HepG2 (cell line): Measurements from ENCODE around the gene OPRL1. TPM values are rescaled to one million over a fixed set of nuclear protein-coding genes. Genes with fewer than 3 reads are reported as not detected.
A peak's percentile ranks its signal among the peaks of the same experiment; 100 is the strongest.

Experiments
- ATAC-seq: fragments of 200-7000 bp; cut with Tn5 transposase; 3 replicates; pipeline ENCODE4 v1.9.1; 2020; ENCODE audit warnings: mild to moderate bottlenecking, moderate library complexity
- BruUV-seq: library from RNA; stranded (reverse); fragments of 400-500 nt; replicated peaks from 2 replicates; lab custom pipeline; 2021; lab: Mats Ljungman, UMichigan
- CTCF ChIA-PET: fragments of 300-600 bp; formaldehyde crosslinking; extraction: SDS; loops from one replicate; lab custom pipeline; 2021; ENCODE audit warnings: low total read pairs, inconsistent platforms, low intra/inter-chr PET ratio; lab: Yijun Ruan, JAX
- POLR2A ChIA-PET: fragments of 350-600 bp; sonication (Branson Sonifier 250); formaldehyde crosslinking; loops from one replicate; lab custom pipeline; 2020; ENCODE audit warnings: antibody characterized with exemption, inconsistent platforms; lab: Yijun Ruan, JAX
- DNase-seq: peaks from one replicate; pipeline ENCODE4 v3.0.0-alpha.2; 2015; ENCODE audit warnings: low spot score
- FAIRE-seq: peaks from 3 replicates; lab custom pipeline; 2011; peaks lifted over from hg19 to GRCh38; lab: Jason Lieb, UNC
- H2AFZ ChIP-seq: one replicate; pipeline ENCODE4 v1.6.1; 2011; ENCODE audit warnings: low read length, inconsistent platforms
- H3K27ac ChIP-seq: fragments of 300-600 bp; 3 replicates; pipeline ENCODE4 v1.8.0; 2011; ENCODE audit warnings: mixed run types, mild to moderate bottlenecking, mixed read lengths, low read length, inconsistent platforms; ENCODE audit not compliant: insufficient read depth; ENCODE audit errors: extremely low read length
- H3K27me3 ChIP-seq, 2 experiments: fragments of 200-600 bp in 1 of 2; 2 replicates in 1 of 2; 3 replicates in 1 of 2; pipeline versions ENCODE4 v1.6.0 to v1.8.0; 2011; ENCODE audit warnings: low read length in 2 of 2, mild to moderate bottlenecking in 2 of 2, moderate library complexity in 2 of 2, inconsistent platforms in 1 of 2; ENCODE audit not compliant: insufficient read depth in 2 of 2, control insufficient read depth in 1 of 2
- H3K36me3 ChIP-seq, 2 experiments: fragments of 200-600 bp in 1 of 2; replicated peaks in 1 of 2; 2 replicates in 1 of 2; 3 replicates in 1 of 2; pipeline versions ENCODE4 v1.5.1 to v1.8.0; 2011; ENCODE audit warnings: low read length in 2 of 2, inconsistent platforms in 1 of 2; ENCODE audit not compliant: insufficient read depth in 2 of 2, control insufficient read depth in 1 of 2
- H3K4me1 ChIP-seq: 2 replicates; pipeline ENCODE4 v1.5.1; 2012; ENCODE audit warnings: low read length, inconsistent platforms; ENCODE audit not compliant: insufficient read depth
- H3K4me2 ChIP-seq: 2 replicates; pipeline ENCODE4 v1.6.0; 2011; ENCODE audit warnings: low read depth, low read length, inconsistent platforms
- H3K4me3 ChIP-seq, 3 experiments: fragments of 200-600 bp in 1 of 3; sonication (generic), shearing (Covaris generic) in 1 of 3; replicated peaks in 1 of 3; 2 replicates each; pipeline ENCODE4 v1.5.1; 2011 to 2016; ENCODE audit warnings: low read length in 3 of 3, inconsistent platforms in 2 of 3, low read depth in 2 of 3, mild to moderate bottlenecking in 2 of 3, control low read depth in 1 of 3, mixed read lengths in 1 of 3; ENCODE audit not compliant: insufficient read depth in 1 of 3
- H3K79me2 ChIP-seq: one replicate; pipeline ENCODE4 v1.6.1; 2011; ENCODE audit warnings: low read length, inconsistent platforms; ENCODE audit not compliant: insufficient read depth
- H3K9ac ChIP-seq: 2 replicates; pipeline ENCODE4 v1.6.0; 2011; ENCODE audit warnings: mild to moderate bottlenecking, low read depth, low read length, inconsistent platforms; ENCODE audit not compliant: insufficient read depth
- H3K9me3 ChIP-seq: 2 replicates; pipeline ENCODE4 v1.5.1; 2012; ENCODE audit warnings: mild to moderate bottlenecking, low read length
- H4K20me1 ChIP-seq: 2 replicates; pipeline ENCODE4 v1.6.0; 2011; ENCODE audit warnings: inconsistent platforms, mild to moderate bottlenecking, low read length, moderate library complexity; ENCODE audit not compliant: insufficient read depth
- AGO2 ChIP-seq: fragments of 200-400 bp; formaldehyde crosslinking; optimal IDR thresholded peaks from 2 replicates; pipeline ENCODE3; 2017; ENCODE audit warnings: mild to moderate bottlenecking, low read depth, low read length, moderate library complexity
- FOXA1 ChIP-seq, 2 experiments: fragments of 450-650 bp in 1 of 2; sonication (generic) in 1 of 2; formaldehyde crosslinking in 1 of 2; IDR thresholded peaks; 2 replicates each; pipeline versions ENCODE4 v1.4.0 to v1.6.1; 2016 to 2020; ENCODE audit warnings: missing genetic modification reagents in 1 of 2
- MIXL1 ChIP-seq: IDR thresholded peaks from 2 replicates; pipeline ENCODE4 v1.6.1; 2016
- NR2F6 ChIP-seq, 2 experiments: IDR thresholded peaks; 2 replicates each; pipeline ENCODE4 v1.6.1; 2016; ENCODE audit warnings: antibody characterized with exemption in 1 of 2, mild to moderate bottlenecking in 1 of 2
- PAWR ChIP-seq: sonication (generic); formaldehyde crosslinking; IDR thresholded peaks from 2 replicates; pipeline ENCODE4 v1.4.0; 2020; ENCODE audit warnings: missing genetic modification reagents, mild to moderate bottlenecking, borderline replicate concordance
- RBM39 ChIP-seq: fragments of 200-400 bp; formaldehyde crosslinking; IDR thresholded peaks from one replicate; pipeline ENCODE4 v1.6.1; 2018; ENCODE audit warnings: antibody characterized with exemption, mild to moderate bottlenecking, low read depth, low read length; ENCODE audit not compliant: poor library complexity, severe bottlenecking
- SETDB1 ChIP-seq: sonication (generic); formaldehyde crosslinking; IDR thresholded peaks from 2 replicates; pipeline ENCODE4 v1.5.1; 2020; ENCODE audit warnings: missing genetic modification reagents, mild to moderate bottlenecking, borderline replicate concordance
- TERF1 ChIP-seq: sonication (generic); formaldehyde crosslinking; IDR thresholded peaks from 2 replicates; pipeline ENCODE4 v1.8.0; 2022; ENCODE audit warnings: mild to moderate bottlenecking, missing genetic modification reagents, moderate library complexity
- THAP7 ChIP-seq: sonication (generic); formaldehyde crosslinking; IDR thresholded peaks from 2 replicates; pipeline ENCODE4 v1.8.1; 2023; ENCODE audit warnings: mild to moderate bottlenecking, missing genetic modification reagents
- TRIM22 ChIP-seq: fragments of 450-650 bp; IDR thresholded peaks from 2 replicates; pipeline ENCODE4 v1.6.1; 2017
- ZBTB46 ChIP-seq: sonication (generic); formaldehyde crosslinking; IDR thresholded peaks from 2 replicates; pipeline ENCODE4 v1.4.0; 2020; ENCODE audit warnings: mild to moderate bottlenecking, missing genetic modification reagents, borderline replicate concordance
- ZFP36L1 ChIP-seq: sonication (generic); formaldehyde crosslinking; IDR thresholded peaks from 2 replicates; pipeline ENCODE4 v1.8.0; 2022; ENCODE audit warnings: mild to moderate bottlenecking, missing genetic modification reagents, moderate library complexity
- ZNF607 ChIP-seq: sonication (generic); formaldehyde crosslinking; IDR thresholded peaks from 2 replicates; pipeline ENCODE4 v1.5.1; 2020; ENCODE audit warnings: missing genetic modification reagents, mild to moderate bottlenecking, borderline replicate concordance
- ZNF737 ChIP-seq: sonication (generic); formaldehyde crosslinking; IDR thresholded peaks from 2 replicates; pipeline ENCODE4 v1.5.0; 2020; ENCODE audit warnings: missing genetic modification reagents, mild to moderate bottlenecking, borderline replicate concordance
- ZNF773 ChIP-seq: sonication (generic); formaldehyde crosslinking; IDR thresholded peaks from 2 replicates; pipeline ENCODE4 v1.4.0; 2020; ENCODE audit warnings: missing genetic modification reagents, borderline replicate concordance
- ZSCAN9 ChIP-seq: IDR thresholded peaks from 2 replicates; pipeline ENCODE4 v1.6.1; 2016; ENCODE audit warnings: borderline replicate concordance
- WGBS: methylation state at CpG from one replicate; pipeline ENCODE4 v1.1.6; 2017; ENCODE audit warnings: low lambda C conversion rate; 5-methylcytosine and 5-hydroxymethylcytosine counted together
- in situ Hi-C: cut with HindIII; loops from 2 replicates; pipeline ENCODE4 v1.10.0; 2017; ENCODE audit warnings: low pct_unique_long_range_greater_than_20kb; ENCODE audit not compliant: extremely low pct_ligation_motif_present
- intact Hi-C: fragments of 100-400 bp; cut with micrococcal nuclease; formaldehyde crosslinking; loops from one replicate; pipeline ENCODE4 v1.10.0; 2022; ENCODE audit not compliant: unreplicated experiment
- polyA plus RNA-seq, 8 experiments: library from polyadenylated mRNA; depleted of rRNA in 3 of 8; stranded (reverse) in 7 of 8; unstranded in 1 of 8; fragments of >200 nt; fragmentation: Illumina TruSeq in 4 of 8; extraction: Trizol in 4 of 8; gene quantifications; 2 replicates each; pipeline versions ENCODE4 v1.2.1 to v1.2.3, GENCODE V29; 2011 to 2016; ENCODE audit warnings: low read depth in 4 of 8, missing spikeins in 1 of 8, mixed read lengths in 1 of 8; ENCODE audit not compliant: insufficient read depth in 1 of 8
- total RNA-seq, 5 experiments: library from RNA; depleted of rRNA; stranded (reverse); fragments of >200 nt; fragmentation: Illumina TruSeq; extraction: Trizol; gene quantifications; 2 replicates each; pipeline ENCODE4 v1.2.3, GENCODE V29; 2016; ENCODE audit warnings: low read depth in 1 of 5
- TF ChIP-seq, protein P1 (sequence below): sonication (generic); formaldehyde crosslinking; IDR thresholded peaks from 2 replicates; pipeline ENCODE4 v1.4.0; 2020; ENCODE audit warnings: missing genetic modification reagents

Gene OPRL1
- total and polyA plus RNA-seq, 2 of the 13 experiments (the other 11 are each of a cell fraction or from before 2014, with no cell fraction given): 0.35 to 0.71 TPM

- no peak overlapping the region for H3K4me2 ChIP-seq
- no peak overlapping the region for H3K9ac ChIP-seq
- H3K4me3 ChIP-seq: no peak overlapping the region
- intact Hi-C loops: no loop called here
- H3K36me3 ChIP-seq: no peaks in the 10 kb centered on the region
- no peak overlapping the region for H2AFZ ChIP-seq
- ChIA-PET CTCF (no interaction called here), POLR2A (interaction anchor here (1.2 to 3.7 kb wide), 3 partner anchors 11 to 110 kb away, joined by 4 to 34 read pairs (median 9); partner anchors contain the start of gene PRPF6)
- WGBS: 46% methylated on average over 6 of the region's 6 CpGs
- peaks cover 3 to 11% of the 10 kb centered on the region in 2 experiments; a peak in 2 of 5 replicates for H3K27me3 ChIP-seq
- peaks cover 4% of the 10 kb centered on the region; the same call in 1 of the 2 replicates for H4K20me1 ChIP-seq
- H3K4me1 ChIP-seq: peaks cover 52% of the 10 kb centered on the region
- DNase-seq (no peak), FAIRE-seq (no peak), ATAC-seq (no peak)
- BruUV-seq: no TSS peak
- no peaks in the 10 kb centered on the region for H3K79me2 ChIP-seq
- no peaks in the 10 kb centered on the region for H3K9me3 ChIP-seq
- H3K27ac ChIP-seq: no peak overlapping the region
- in situ Hi-C loops: no loop called here
- TF ChIP-seq PAWR (no peak), AGO2 (peak; percentile 23), RBM39 (peak; percentile 22), MIXL1 (CRISPR knock-in tag) (no peak), THAP7 (CRISPR knock-in tag) (no peak), FOXA1 (IDR thresholded peaks at IDR 0.05) (no peak), FOXA1 (CRISPR knock-in tag; IDR thresholded peaks at IDR 0.05) (no peak), NR2F6 (IDR thresholded peaks at IDR 0.05) (peak; percentile 34; the same call in 1 of the 2 replicates), NR2F6 (CRISPR knock-in tag; IDR thresholded peaks at IDR 0.05) (peak; percentile 39; the same call in 1 of the 2 replicates), TRIM22 (no peak), SETDB1 (no peak), ZSCAN9 (no peak), ZBTB46 (no peak), ZFP36L1 (CRISPR knock-in tag) (no peak), ZNF773 (no peak), ZNF607 (CRISPR knock-in tag) (0 out of 2 replicates have a peak, but pooled peaks have one; percentile 44), ZNF737 (CRISPR knock-in tag) (0 out of 2 replicates have a peak, but pooled peaks have one; percentile 26), TERF1 (CRISPR knock-in tag) (peak; percentile 76; the same call in 1 of the 2 replicates)
- TF ChIP-seq, protein P1, sequence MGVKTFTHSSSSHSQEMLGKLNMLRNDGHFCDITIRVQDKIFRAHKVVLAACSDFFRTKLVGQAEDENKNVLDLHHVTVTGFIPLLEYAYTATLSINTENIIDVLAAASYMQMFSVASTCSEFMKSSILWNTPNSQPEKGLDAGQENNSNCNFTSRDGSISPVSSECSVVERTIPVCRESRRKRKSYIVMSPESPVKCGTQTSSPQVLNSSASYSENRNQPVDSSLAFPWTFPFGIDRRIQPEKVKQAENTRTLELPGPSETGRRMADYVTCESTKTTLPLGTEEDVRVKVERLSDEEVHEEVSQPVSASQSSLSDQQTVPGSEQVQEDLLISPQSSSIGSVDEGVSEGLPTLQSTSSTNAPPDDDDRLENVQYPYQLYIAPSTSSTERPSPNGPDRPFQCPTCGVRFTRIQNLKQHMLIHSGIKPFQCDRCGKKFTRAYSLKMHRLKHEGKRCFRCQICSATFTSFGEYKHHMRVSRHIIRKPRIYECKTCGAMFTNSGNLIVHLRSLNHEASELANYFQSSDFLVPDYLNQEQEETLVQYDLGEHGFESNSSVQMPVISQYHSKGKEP (CRISPR knock-in tag): no peak
These were observed 12.8 kb upstream of the OPRL1 start for GRCh38 chr20:64067005-64067632.
